HG03175 (cell line): ENCODE measurements around the gene SNAI1.

Experiments used
- ATAC-seq: cut with Tn5 transposase; IDR thresholded peaks from one replicate; pipeline ENCODE4 v1.9.1; 2021; ENCODE audit warnings: mild to moderate bottlenecking, moderate library complexity; ENCODE audit not compliant: unreplicated experiment

The SNAI1 gene

GRCh38 chr20:50032955-50033666 lies 50.3 kb downstream of the SNAI1 start:
- no peak for ATAC-seq

- ATAC-seq: no peak
Measured at GRCh38 chr20:50034567-50035180, 51.9 kb downstream of the SNAI1 start.

- ATAC-seq: no peak
Measured at GRCh38 chr20:50036703-50037102, 53.9 kb downstream of the SNAI1 start.

DNA sequence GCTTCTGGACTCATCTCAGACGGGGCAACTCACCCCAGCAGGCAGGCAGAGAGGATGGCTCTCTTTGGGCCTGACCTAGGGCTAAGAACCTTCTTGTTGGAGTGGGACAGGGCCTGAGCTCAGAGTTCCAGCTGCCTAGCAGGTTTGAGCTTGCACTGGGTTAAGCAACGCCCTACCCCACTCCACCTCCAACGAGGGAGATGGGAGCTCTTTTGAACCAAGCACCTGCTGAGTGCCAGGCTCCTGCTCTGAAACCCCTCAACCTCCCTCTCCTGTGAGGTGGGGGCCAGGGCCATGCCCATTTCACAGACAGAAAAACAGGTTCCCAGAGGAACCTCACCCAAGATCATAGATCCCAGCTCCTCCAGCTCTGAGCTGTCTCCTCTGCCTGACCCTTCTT lies 54.3 kb downstream of the SNAI1 start:
- no peak for ATAC-seq

DNA sequence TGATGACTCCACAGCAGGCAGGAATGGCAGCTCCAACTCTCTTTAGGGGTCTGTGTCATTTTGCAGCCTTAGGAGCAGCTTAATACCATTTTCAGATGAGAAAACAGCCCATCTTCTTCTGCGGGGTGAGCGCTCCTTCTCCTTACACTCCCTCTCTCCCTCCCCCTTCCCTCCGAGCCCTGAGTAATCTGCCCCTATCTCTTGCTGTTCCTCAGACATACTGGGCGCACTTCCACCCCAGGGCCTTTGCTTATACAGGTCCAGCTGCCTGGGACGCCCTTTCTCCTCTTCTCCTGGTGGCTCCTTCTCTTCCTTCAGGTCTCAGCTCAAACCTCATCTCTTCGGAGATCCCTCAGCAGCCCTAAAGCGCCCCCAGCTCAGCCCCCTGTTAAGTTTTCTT lies 54.8 kb downstream of the SNAI1 start:
- no peak for ATAC-seq

DNA sequence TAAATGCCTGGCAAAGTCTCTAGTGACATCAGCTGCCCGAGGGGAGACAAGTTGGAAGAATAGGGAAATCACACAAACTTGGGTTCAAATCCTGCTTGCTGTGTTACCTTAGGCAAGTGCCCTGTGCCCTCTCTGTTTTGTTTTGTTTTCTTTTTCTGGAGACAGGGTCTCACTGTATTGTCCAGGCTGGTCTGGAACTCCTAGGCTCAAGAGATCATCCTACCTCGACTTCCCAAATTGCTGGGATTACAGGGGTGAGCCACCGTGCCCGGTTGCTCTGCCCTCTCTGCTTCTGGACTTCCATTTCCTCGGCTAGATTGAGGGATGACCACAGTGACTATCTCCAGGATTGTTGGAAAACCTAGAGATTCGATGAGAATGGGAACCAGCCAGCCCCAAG lies 55.4 kb downstream of the SNAI1 start:
- ATAC-seq: no peak
